Smooth muscle cell (in vitro differentiated cells): ENCODE measurements around the gene DCAF11. TPM values are rescaled to one million over a fixed set of nuclear protein-coding genes. Genes with fewer than 3 reads are reported as not detected.

ENCODE experiments used
- DNase-seq: peaks from one replicate; lab custom pipeline; 2025; ENCODE audit not compliant: unreplicated experiment; lab: John Stamatoyannopoulos, UW
- H2AFZ ChIP-seq: fragments of 200-600 bp; sonication (generic); 2 replicates; pipeline ENCODE4 v1.6.0; 2016; ENCODE audit warnings: antibody characterized with exemption, low read depth, mild to moderate bottlenecking
- H3F3A ChIP-seq: fragments of 200-600 bp; sonication (generic); 2 replicates; pipeline ENCODE4 v1.6.0; 2017; ENCODE audit warnings: antibody characterized with exemption, low read depth
- H3K27ac ChIP-seq: fragments of 200-600 bp; sonication (generic); 2 replicates; pipeline ENCODE4 v1.5.1; 2016; ENCODE audit warnings: low read depth, mild to moderate bottlenecking
- H3K27me3 ChIP-seq: fragments of 200-600 bp; sonication (generic); 2 replicates; pipeline ENCODE4 v1.6.1; 2016; ENCODE audit warnings: low read depth, mild to moderate bottlenecking
- H3K36me3 ChIP-seq: fragments of 200-600 bp; sonication (generic); 2 replicates; pipeline ENCODE4 v1.5.1; 2016; ENCODE audit warnings: low read depth
- H3K4me1 ChIP-seq: fragments of 200-600 bp; sonication (generic); 2 replicates; pipeline ENCODE4 v1.5.1; 2016; ENCODE audit warnings: low read depth
- H3K4me2 ChIP-seq: fragments of 200-600 bp; sonication (generic); 2 replicates; pipeline ENCODE4 v1.6.0; 2016; ENCODE audit warnings: mild to moderate bottlenecking
- H3K4me3 ChIP-seq: fragments of 200-600 bp; sonication (generic); 2 replicates; pipeline ENCODE4 v1.5.1; 2016; ENCODE audit warnings: mild to moderate bottlenecking
- H3K79me2 ChIP-seq: fragments of 200-600 bp; sonication (generic); 2 replicates; pipeline ENCODE4 v1.6.0; 2016; ENCODE audit warnings: low read depth, mild to moderate bottlenecking
- H3K9ac ChIP-seq: fragments of 200-600 bp; sonication (generic); 2 replicates; pipeline ENCODE4 v1.6.0; 2016; ENCODE audit warnings: low read depth
- H3K9me3 ChIP-seq: fragments of 200-600 bp; sonication (generic); replicated peaks from 2 replicates; pipeline ENCODE4 v1.5.1; 2016; ENCODE audit warnings: low read depth
- H4K20me1 ChIP-seq: fragments of 200-600 bp; sonication (generic); 2 replicates; pipeline ENCODE4 v1.6.0; 2016; ENCODE audit warnings: low read depth
- WGBS: methylation state at CpG from one replicate; pipeline ENCODE4 v1.1.7; 2016; ENCODE audit warnings: low lambda C conversion rate; 5-methylcytosine and 5-hydroxymethylcytosine counted together
- polyA plus RNA-seq: library from polyadenylated mRNA; unstranded; fragments of >200 nt; fragmentation: Nextera tagmentation; extraction: Ambion mirVana; gene quantifications from 2 replicates; pipeline ENCODE4 v1.2.1, GENCODE V29; 2016
- total RNA-seq: library from RNA; depleted of rRNA; stranded (reverse); fragments of >200 nt; gene quantifications from 2 replicates; pipeline ENCODE4 v1.2.3, GENCODE V29; 2014
- TF ChIP-seq, protein P1 (sequence below): fragments of 200-600 bp; sonication (generic); IDR thresholded peaks from 2 replicates; pipeline ENCODE4 v1.5.1; 2017; ENCODE audit warnings: borderline replicate concordance, mild to moderate bottlenecking, antibody characterized with exemption; ENCODE audit not compliant: insufficient read depth, poor library complexity, severe bottlenecking

DCAF11 gene
- total and polyA plus RNA-seq, 2 experiments from 2014 or later = 39.3 to 43.6 TPM

DNA sequence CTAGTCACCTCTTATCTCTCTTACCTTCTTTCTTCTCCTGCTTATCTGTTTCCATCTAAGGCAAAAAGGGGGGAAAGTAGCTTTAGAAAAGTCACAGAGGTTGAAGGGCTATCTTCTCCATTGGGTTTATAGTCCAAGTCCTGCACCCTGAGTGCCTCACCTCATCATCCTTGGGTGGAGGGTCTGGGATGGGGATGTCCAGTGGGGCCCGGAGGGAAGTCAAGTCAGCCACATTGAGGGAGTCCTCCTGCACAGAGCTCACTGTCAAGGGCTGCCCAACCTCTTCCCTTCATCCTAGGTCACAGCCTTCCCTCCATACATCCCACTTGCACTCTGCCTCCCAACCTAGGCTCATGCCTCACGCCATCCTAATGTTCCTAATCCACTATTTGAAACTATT, 30.6 kb downstream of the DCAF11 start:
- Histone ChIP-seq H3K9ac (no peak overlapping the region), H3K27me3 (no peaks in the 10 kb centered on the region)

DNA sequence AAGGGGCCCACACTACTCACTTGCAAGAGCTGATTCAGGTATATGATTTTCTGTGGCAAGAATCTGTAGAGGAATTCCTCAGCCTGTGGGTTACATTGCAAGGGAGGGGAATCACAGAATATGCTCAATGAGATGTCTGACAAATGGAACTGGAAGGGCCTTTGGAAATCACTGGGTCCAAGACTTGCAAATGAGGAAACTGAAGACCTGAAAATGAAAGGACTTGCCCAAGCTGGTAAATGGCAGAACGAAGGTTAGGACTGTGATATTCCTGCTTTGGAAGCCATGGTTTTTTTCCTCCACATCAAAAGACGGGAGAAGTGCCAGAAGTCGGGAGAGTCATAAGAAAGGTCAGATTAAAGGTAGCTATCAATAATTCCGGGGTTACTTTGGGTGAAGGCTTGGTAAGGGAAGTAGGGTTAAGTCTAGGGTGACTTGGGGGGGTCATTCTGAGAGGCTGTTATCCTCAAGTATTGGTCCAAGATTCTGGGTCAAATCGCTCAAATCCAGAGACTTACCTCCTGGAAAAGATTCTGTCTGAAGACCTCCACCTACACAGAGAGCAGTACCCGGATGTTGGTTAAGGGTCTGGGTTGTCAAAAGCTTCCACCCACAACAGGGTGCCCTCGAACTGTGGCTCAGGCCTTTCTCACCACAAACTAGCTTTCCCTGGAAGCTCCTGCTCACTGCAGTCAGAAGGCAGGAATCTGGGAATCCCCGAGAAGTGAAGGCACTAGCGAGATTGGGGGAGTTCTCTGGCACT, 31.3 kb downstream of the DCAF11 start:
- peaks cover 24% of the 10 kb centered on the region for H3K79me2 ChIP-seq
- peaks cover 16% of the 10 kb centered on the region for H3F3A ChIP-seq
- no peaks in the 10 kb centered on the region for H3K9me3 ChIP-seq
- TF ChIP-seq, protein P1, sequence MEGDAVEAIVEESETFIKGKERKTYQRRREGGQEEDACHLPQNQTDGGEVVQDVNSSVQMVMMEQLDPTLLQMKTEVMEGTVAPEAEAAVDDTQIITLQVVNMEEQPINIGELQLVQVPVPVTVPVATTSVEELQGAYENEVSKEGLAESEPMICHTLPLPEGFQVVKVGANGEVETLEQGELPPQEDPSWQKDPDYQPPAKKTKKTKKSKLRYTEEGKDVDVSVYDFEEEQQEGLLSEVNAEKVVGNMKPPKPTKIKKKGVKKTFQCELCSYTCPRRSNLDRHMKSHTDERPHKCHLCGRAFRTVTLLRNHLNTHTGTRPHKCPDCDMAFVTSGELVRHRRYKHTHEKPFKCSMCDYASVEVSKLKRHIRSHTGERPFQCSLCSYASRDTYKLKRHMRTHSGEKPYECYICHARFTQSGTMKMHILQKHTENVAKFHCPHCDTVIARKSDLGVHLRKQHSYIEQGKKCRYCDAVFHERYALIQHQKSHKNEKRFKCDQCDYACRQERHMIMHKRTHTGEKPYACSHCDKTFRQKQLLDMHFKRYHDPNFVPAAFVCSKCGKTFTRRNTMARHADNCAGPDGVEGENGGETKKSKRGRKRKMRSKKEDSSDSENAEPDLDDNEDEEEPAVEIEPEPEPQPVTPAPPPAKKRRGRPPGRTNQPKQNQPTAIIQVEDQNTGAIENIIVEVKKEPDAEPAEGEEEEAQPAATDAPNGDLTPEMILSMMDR = no peak
- WGBS = 41% methylated on average over 9 of the region's 9 CpGs
- peak overlapping the region; percentile 88 for H3K4me2 ChIP-seq
- peak overlapping the region; percentile 93 for H3K27ac ChIP-seq
- DNase-seq = no peak
- peak overlapping the region; percentile 86 for H3K4me3 ChIP-seq
- H4K20me1 ChIP-seq = peaks cover 9% of the 10 kb centered on the region
- no peaks in the 10 kb centered on the region for H3K27me3 ChIP-seq
- peak overlapping the region; percentile 82 for H3K9ac ChIP-seq
- peak overlapping the region; percentile 22 for H2AFZ ChIP-seq
- peaks cover 15% of the 10 kb centered on the region for H3K4me1 ChIP-seq
- H3K36me3 ChIP-seq = no peaks in the 10 kb centered on the region

More for the DNA sequence above, 30.6 kb downstream of the DCAF11 start:
- Histone ChIP-seq H3K4me3 (peak overlapping the region; percentile 86), H3K9me3 (no peaks in the 10 kb centered on the region), H3K4me1 (peaks cover 15% of the 10 kb centered on the region), H3F3A (peaks cover 16% of the 10 kb centered on the region), H3K79me2 (peaks cover 30% of the 10 kb centered on the region), H3K4me2 (no peak overlapping the region), H4K20me1 (peaks cover 9% of the 10 kb centered on the region), H2AFZ (no peak overlapping the region), H3K27ac (peak overlapping the region; percentile 93), H3K36me3 (no peaks in the 10 kb centered on the region)
- TF ChIP-seq, protein P1 = no peak
- no peak for DNase-seq
- 98% methylated on average over 2 of the region's 2 CpGs for WGBS

DNA sequence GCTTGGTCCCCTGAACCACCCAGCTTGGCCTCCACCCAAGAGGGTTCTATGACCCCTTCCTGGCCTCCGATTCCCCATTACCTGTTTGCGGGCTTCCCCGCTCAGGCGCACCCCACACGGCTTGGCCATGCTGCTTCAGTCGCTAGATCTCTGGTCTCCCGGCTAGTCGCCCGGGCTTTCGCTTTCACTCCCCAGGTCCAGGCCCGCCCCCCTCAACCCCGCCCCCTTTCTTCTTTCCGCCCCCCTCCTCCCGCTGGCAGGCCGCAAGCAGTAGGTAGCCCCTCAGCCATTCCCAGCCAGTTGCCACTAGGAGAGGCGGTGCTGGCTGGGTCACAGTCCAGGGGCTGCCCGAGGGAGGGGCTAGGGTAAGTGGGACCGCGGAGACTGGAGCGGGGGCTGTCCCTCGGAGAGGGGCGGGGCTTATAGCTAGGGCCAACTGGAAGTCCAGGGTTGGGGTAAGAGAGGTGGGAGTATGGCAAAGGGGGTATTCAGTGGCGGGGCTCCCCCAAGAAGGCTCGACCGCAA, 31.9 kb downstream of the DCAF11 start, which contains the start of gene PSME2:
Gene PSME2, minus strand, starts transcription at position 158 of the 525 bp plus-strand sequence. Its CDS starts 29 bp downstream, at position 129.
- H3K4me3 ChIP-seq = peak within 1 kb of the TSS; percentile 86
- H3F3A ChIP-seq = peaks cover 16% of the 10 kb centered on the region
- peak; percentile 93 for DNase-seq
- H3K9ac ChIP-seq = peak within 1 kb of the TSS; percentile 82
- no peaks in the 10 kb centered on the region for H3K36me3 ChIP-seq
- H4K20me1 ChIP-seq = peaks cover 9% of the 10 kb centered on the region
- peak within 1 kb of the TSS; percentile 93 for H3K27ac ChIP-seq
- TF ChIP-seq, protein P1 = no peak
- no peaks in the 10 kb centered on the region for H3K27me3 ChIP-seq
- H2AFZ ChIP-seq = peak within 1 kb of the TSS; percentile 85
- WGBS = 0% methylated on average over 13 of the region's 25 CpGs
- no peaks in the 10 kb centered on the region for H3K9me3 ChIP-seq
- peaks cover 15% of the 10 kb centered on the region for H3K4me1 ChIP-seq
- peak within 1 kb of the TSS; percentile 88 for H3K4me2 ChIP-seq
- peaks cover 24% of the 10 kb centered on the region for H3K79me2 ChIP-seq
